Keratinocyte (primary cell): ENCODE results near the gene FGF19. TPM values are rescaled to one million over a fixed set of nuclear protein-coding genes. Genes with fewer than 3 reads are reported as not detected.

Source experiments
- DNase-seq: peaks from one replicate; pipeline ENCODE4 v3.0.0-alpha.2; 2011; ENCODE audit warnings: low read depth, missing footprints, low spot score
- FAIRE-seq: peaks from 2 replicates; lab custom pipeline; 2011; peaks lifted over from hg19 to GRCh38; lab: Jason Lieb, UNC
- H2AFZ ChIP-seq: 2 replicates; pipeline ENCODE4 v1.6.0; 2012; ENCODE audit warnings: low read length, control low read depth, inconsistent platforms; ENCODE audit not compliant: control insufficient read depth
- H3K27ac ChIP-seq: 2 replicates; pipeline ENCODE4 v1.5.1; 2011; ENCODE audit warnings: low read length; ENCODE audit not compliant: control insufficient read depth, insufficient read depth
- H3K27me3 ChIP-seq: 3 replicates; pipeline ENCODE4 v1.6.0; 2011; ENCODE audit warnings: low read length; ENCODE audit not compliant: control insufficient read depth, insufficient read depth; ENCODE audit errors: extremely low read depth
- H3K36me3 ChIP-seq, 2 experiments: 2 replicates in 1 of 2; 3 replicates in 1 of 2; pipeline ENCODE4 v1.5.1; 2011; ENCODE audit warnings: low read length in 2 of 2, mild to moderate bottlenecking in 1 of 2; ENCODE audit not compliant: control insufficient read depth in 2 of 2, insufficient read depth in 2 of 2; ENCODE audit errors: extremely low read depth in 1 of 2
- H3K4me1 ChIP-seq: 3 replicates; pipeline ENCODE4 v1.5.1; 2011; ENCODE audit warnings: low read length; ENCODE audit not compliant: control insufficient read depth, insufficient read depth; ENCODE audit errors: extremely low read depth
- H3K4me2 ChIP-seq: 3 replicates; pipeline ENCODE4 v1.6.0; 2011; ENCODE audit warnings: low read depth, low read length; ENCODE audit not compliant: control insufficient read depth, insufficient read depth; ENCODE audit errors: extremely low read depth
- H3K4me3 ChIP-seq, 3 experiments: fragments of 200-600 bp in 1 of 3; sonication (generic) in 1 of 3; 2 replicates in 2 of 3; 3 replicates in 1 of 3; pipeline ENCODE4 v1.5.1; 2011 to 2016; ENCODE audit warnings: low read length in 3 of 3, mild to moderate bottlenecking in 3 of 3, control low read depth in 2 of 3, inconsistent platforms in 1 of 3, low read depth in 1 of 3, mixed read lengths in 1 of 3, mixed run types in 1 of 3, moderate library complexity in 1 of 3; ENCODE audit not compliant: control insufficient read depth in 2 of 3, insufficient read depth in 2 of 3; ENCODE audit errors: extremely low read depth in 1 of 3
- H3K79me2 ChIP-seq: 2 replicates; pipeline ENCODE4 v1.6.0; 2012; ENCODE audit warnings: low read length; ENCODE audit not compliant: control insufficient read depth, insufficient read depth
- H3K9ac ChIP-seq: 3 replicates; pipeline ENCODE4 v1.6.0; 2011; ENCODE audit warnings: low read length; ENCODE audit not compliant: control insufficient read depth, insufficient read depth; ENCODE audit errors: extremely low read depth
- H3K9me1 ChIP-seq: 3 replicates; pipeline ENCODE4 v1.6.0; 2011; ENCODE audit warnings: low read length; ENCODE audit not compliant: control insufficient read depth, insufficient read depth; ENCODE audit errors: extremely low read depth
- H3K9me3 ChIP-seq: 2 replicates; pipeline ENCODE4 v1.5.1; 2012; ENCODE audit warnings: low read depth, low read length; ENCODE audit not compliant: control insufficient read depth
- H4K20me1 ChIP-seq: 3 replicates; pipeline ENCODE4 v1.6.0; 2011; ENCODE audit warnings: low read length; ENCODE audit not compliant: control insufficient read depth, insufficient read depth; ENCODE audit errors: extremely low read depth
- CTCF ChIP-seq, 3 experiments: IDR thresholded peaks in 1 of 3; conservative IDR thresholded peaks in 1 of 3; optimal IDR thresholded peaks in 1 of 3; 2 replicates in 2 of 3; 3 replicates in 1 of 3; pipeline versions ENCODE3 to v1.5.1; 2011; ENCODE audit warnings: low read length in 3 of 3, mild to moderate bottlenecking in 3 of 3, moderate library complexity in 2 of 3, control low read depth in 1 of 3, inconsistent platforms in 1 of 3; ENCODE audit not compliant: insufficient read depth in 2 of 3; ENCODE audit errors: extremely low read depth in 1 of 3
- EZH2 ChIP-seq: IDR thresholded peaks from one replicate; pipeline ENCODE4 v1.6.1; 2012; ENCODE audit warnings: inconsistent platforms, mild to moderate bottlenecking, low read length, moderate library complexity
- dilution Hi-C: fragments of 300-500 bp; cut with MboI; formaldehyde crosslinking; loops from one replicate; pipeline ENCODE4 v1.7.0; 2020; ENCODE audit warnings: low sequenced_read_pairs; ENCODE audit not compliant: extremely low pct_ligation_motif_present
- polyA plus RNA-seq, 5 experiments: library from polyadenylated mRNA; depleted of rRNA in 3 of 5; stranded (reverse) in 3 of 5; stranded (forward) in 1 of 5; unstranded in 1 of 5; fragments of >200 nt; gene quantifications; 1 replicate in 1 of 5; 2 replicates in 3 of 5; 3 replicates in 1 of 5; pipeline versions ENCODE4 v1.2.1 to v1.2.3, GENCODE V29; 2011 to 2012; ENCODE audit warnings: missing spikeins in 2 of 5, low read depth in 1 of 5, low replicate concordance in 1 of 5

The FGF19 gene
- polyA plus RNA-seq, 1 donor (not counting 4 experiments of a cell fraction or from before 2014, with no cell fraction given), result 0.08 TPM

- Histone ChIP-seq H3K27me3 (no peaks in the 10 kb centered on the region), H3K4me3 (no peak overlapping the region), H3K4me2 (no peak overlapping the region), H3K79me2 (no peaks in the 10 kb centered on the region), H3K27ac (no peak overlapping the region), H3K36me3 (peaks cover 2 to 8% of the 10 kb centered on the region in 2 experiments), H3K4me1 (no peaks in the 10 kb centered on the region), H4K20me1 (no peaks in the 10 kb centered on the region), H3K9ac (no peak overlapping the region), H3K9me1 (no peaks in the 10 kb centered on the region), H2AFZ (no peak overlapping the region), H3K9me3 (no peaks in the 10 kb centered on the region)
- FAIRE-seq (no peak), DNase-seq (no peak)
- dilution Hi-C loops, result no loop called here
- TF ChIP-seq EZH2, result no peak
Observed at GRCh38 chr11:69658626-69659450, 45.0 kb downstream of the FGF19 start.

GRCh38 chr11:69657911-69658625 is 45.8 kb downstream of the FGF19 start:
- H2AFZ ChIP-seq, result no peak overlapping the region
- TF ChIP-seq EZH2 (no peak), CTCF (optimal IDR thresholded peaks at IDR 0.05 in 1 of 3, IDR thresholded peaks at IDR 0.05 in 1 of 3, conservative IDR thresholded peaks at IDR 0.05 in 1 of 3; ENCODE audit: extremely low read depth in 1 of 3, insufficient read depth in 2 of 3, low read length in 3 of 3) (no peak)

More at GRCh38 chr11:69657911-69658625, 45.8 kb downstream of the FGF19 start:
- Histone ChIP-seq H3K4me1 (no peaks in the 10 kb centered on the region), H3K79me2 (no peaks in the 10 kb centered on the region), H3K4me3 (no peak overlapping the region), H3K27ac (no peak overlapping the region), H3K4me2 (no peak overlapping the region), H3K9me3 (no peaks in the 10 kb centered on the region), H3K27me3 (no peaks in the 10 kb centered on the region), H3K9ac (no peak overlapping the region), H3K36me3 (peaks cover 3 to 4% of the 10 kb centered on the region in 2 experiments), H3K9me1 (no peaks in the 10 kb centered on the region), H4K20me1 (no peaks in the 10 kb centered on the region)
- DNase-seq, result no peak
- dilution Hi-C loops, result no loop called here
- no peak for FAIRE-seq
